ENCODE measurements around the gene LRRC4. TPM values are rescaled to one million over a fixed set of nuclear protein-coding genes. Genes with fewer than 3 reads are reported as not detected.

Gene LRRC4
- total and polyA plus RNA-seq, 12 donors = 0.75 to 7.3 (median 3.1) TPM

DNA sequence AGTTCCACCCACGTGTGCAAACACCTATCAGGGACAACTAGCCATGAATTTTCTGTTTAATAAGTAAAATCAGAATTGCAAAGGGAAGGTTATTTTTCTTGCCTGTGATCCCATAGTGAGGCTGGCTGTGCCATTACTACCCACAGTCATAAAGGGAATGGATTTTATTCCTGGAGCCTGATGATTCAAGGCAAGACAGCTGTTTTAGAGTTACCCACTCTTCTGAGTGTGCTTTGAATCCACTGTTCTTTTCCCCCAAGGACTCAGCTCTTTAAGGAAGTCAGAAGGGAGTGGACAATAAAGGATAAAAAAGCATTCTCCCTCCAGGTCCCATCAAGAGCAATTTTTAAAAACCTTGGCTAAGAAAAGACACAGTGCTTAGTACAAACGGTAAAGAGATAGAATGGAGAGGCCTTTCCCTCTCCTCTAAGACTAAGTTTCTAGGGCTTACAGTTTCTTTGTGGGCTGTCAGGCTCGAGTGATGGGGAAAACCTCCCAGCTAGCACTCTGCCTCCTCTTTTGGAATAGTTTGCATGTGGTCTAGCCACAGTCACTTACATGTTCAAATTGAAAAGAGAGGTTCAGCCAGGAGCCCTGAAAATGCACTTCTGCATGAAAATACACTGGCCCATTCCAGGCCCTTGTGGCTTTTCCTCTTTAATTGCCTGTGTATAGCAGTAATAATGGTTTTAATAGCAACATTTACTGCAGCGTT lies 5.1 kb upstream of the LRRC4 start:
- ATAC-seq = no peak
- Histone ChIP-seq H3K36me3 (no peaks in the 10 kb centered on the region), H3K9me3 (no peaks in the 10 kb centered on the region), H3K4me3 (no peak overlapping the region), H3K27me3 (no peaks in the 10 kb centered on the region), H3K27ac (no peak overlapping the region), H3K4me1 (peaks cover 0 to 24% (median 8%) of the 10 kb centered on the region in 9 donors)
- no peak for DNase-seq
- WGBS, 2 donors = 88% methylated on average over 4 of the region's 4 CpGs
- TF ChIP-seq, protein P1, sequence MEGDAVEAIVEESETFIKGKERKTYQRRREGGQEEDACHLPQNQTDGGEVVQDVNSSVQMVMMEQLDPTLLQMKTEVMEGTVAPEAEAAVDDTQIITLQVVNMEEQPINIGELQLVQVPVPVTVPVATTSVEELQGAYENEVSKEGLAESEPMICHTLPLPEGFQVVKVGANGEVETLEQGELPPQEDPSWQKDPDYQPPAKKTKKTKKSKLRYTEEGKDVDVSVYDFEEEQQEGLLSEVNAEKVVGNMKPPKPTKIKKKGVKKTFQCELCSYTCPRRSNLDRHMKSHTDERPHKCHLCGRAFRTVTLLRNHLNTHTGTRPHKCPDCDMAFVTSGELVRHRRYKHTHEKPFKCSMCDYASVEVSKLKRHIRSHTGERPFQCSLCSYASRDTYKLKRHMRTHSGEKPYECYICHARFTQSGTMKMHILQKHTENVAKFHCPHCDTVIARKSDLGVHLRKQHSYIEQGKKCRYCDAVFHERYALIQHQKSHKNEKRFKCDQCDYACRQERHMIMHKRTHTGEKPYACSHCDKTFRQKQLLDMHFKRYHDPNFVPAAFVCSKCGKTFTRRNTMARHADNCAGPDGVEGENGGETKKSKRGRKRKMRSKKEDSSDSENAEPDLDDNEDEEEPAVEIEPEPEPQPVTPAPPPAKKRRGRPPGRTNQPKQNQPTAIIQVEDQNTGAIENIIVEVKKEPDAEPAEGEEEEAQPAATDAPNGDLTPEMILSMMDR (IDR thresholded peaks at IDR 0.05) = no peak
- intact Hi-C loops (cut with DNase I) = loop anchor here in 6 of 10 donors (5.0 to 10.0 kb wide), 5 partner anchors 168 to 332 kb away; no protein-coding TSS in a partner anchor

DNA sequence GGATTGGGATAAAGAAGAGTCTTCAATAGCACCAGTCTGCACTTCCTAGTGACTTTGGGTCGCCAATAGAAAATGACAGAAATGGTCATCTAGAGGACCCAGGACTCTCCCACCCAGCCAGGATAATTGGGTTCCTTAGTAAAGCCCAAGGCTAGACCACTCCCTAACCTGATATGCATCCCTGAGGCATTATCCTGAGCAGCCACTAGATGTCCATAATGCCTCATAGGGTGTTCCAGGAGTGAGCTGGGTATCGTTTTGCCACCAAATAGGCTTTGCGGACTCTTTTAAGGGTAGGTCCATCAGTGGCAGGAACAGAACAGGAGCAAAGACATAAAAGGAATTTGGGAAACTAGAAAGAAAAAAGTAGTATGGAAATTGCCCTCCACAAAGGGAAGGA lies 4.5 kb upstream of the LRRC4 start:
- TF ChIP-seq, protein P1 (IDR thresholded peaks at IDR 0.05) = peak in 7 of 9 donors; percentile 22 to 48 (median 37)
- Histone ChIP-seq H3K27ac (no peak overlapping the region), H3K9me3 (no peaks in the 10 kb centered on the region), H3K4me1 (peaks cover under 1 to 22% (median 9%) of the 10 kb centered on the region in 9 donors), H3K4me3 (no peak overlapping the region), H3K27me3 (no peaks in the 10 kb centered on the region), H3K36me3 (no peaks in the 10 kb centered on the region)
- intact Hi-C loops (cut with DNase I) = loop anchor here in 7 of 10 donors (2.0 to 10.0 kb wide), 6 partner anchors 169 to 331 kb away; no protein-coding TSS in a partner anchor
- 81 to 83% methylated on average over 3 of the region's 3 CpGs for WGBS, 2 donors
- ATAC-seq (no peak), DNase-seq (no peak)

DNA sequence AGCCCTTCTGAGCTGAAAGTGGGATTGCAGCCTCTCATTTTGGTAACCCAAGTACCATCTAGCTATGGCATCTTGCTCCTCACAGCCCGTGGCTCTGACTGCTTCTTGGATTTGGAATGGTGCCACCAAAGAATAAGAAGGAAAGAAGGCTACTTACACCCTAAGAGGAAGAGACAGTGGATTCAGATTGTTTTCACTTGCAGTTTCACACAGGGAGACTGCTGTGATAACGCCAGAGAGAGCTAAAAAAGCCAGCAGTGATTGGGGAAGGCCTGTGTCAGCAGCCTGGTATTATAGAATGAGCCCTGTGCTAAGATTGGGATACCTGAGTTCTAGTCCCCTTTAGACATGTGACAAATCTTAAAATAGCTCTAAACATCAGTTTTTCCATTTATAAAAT lies 3.6 kb upstream of the LRRC4 start:
- no peak for DNase-seq
- Histone ChIP-seq H3K36me3 (no peaks in the 10 kb centered on the region), H3K9me3 (no peaks in the 10 kb centered on the region), H3K27me3 (no peaks in the 10 kb centered on the region), H3K27ac (no peak overlapping the region), H3K4me3 (no peak overlapping the region), H3K4me1 (peaks cover 3 to 31% (median 13%) of the 10 kb centered on the region in 9 donors)
- TF ChIP-seq, protein P1 (IDR thresholded peaks at IDR 0.05) = no peak
- 52 to 72% methylated on average over 2 of the region's 2 CpGs for WGBS, 2 donors
- intact Hi-C loops (cut with DNase I) = loop anchor here in 8 of 10 donors (2.0 to 10.0 kb wide), 7 partner anchors 170 to 330 kb away; no protein-coding TSS in a partner anchor
- ATAC-seq = no peak

DNA sequence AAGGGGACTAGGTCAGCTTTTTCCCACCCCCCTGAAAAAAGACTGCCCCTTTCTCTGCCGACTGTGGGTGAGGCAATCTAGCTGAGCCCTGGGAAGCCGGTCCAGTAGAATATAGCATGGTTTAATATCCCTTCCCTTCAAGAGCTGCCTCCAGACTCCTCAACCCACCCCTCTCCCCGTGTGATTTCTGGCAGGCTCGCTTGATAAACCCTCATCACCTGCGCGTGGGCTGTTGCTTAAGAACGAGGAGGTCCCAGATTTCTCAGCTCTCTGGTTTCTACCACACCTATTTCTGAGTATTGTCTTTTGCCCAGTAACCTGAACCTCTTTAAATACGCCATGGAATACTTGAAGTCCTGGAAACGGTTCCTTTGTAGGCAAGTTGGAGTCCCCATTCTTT lies 2.0 kb upstream of the LRRC4 start:
- 86 to 87% methylated on average over 9 of the region's 9 CpGs for WGBS, 2 donors
- no peak for ATAC-seq

More for the DNA sequence above, 2.0 kb upstream of the LRRC4 start:
- H3K4me3 ChIP-seq = no peak overlapping the region
- no peaks in the 10 kb centered on the region for H3K27me3 ChIP-seq
- intact Hi-C loops (cut with DNase I) = loop anchor here in 6 of 10 donors (5.0 to 10.0 kb wide), 5 partner anchors 172 to 328 kb away; no protein-coding TSS in a partner anchor
- no peaks in the 10 kb centered on the region for H3K9me3 ChIP-seq
- peaks cover 0 to 9% (median 0%) of the 10 kb centered on the region in 9 donors for H3K36me3 ChIP-seq
- H3K27ac ChIP-seq = no peak overlapping the region
- TF ChIP-seq, protein P1 (IDR thresholded peaks at IDR 0.05) = no peak
- H3K4me1 ChIP-seq = peaks cover 3 to 32% (median 13%) of the 10 kb centered on the region in 9 donors
- no peak for DNase-seq
